Loucy (cell line): ENCODE data around the gene MAT2B.

Experiments
- CTCF ChIP-seq: fragments of 200-600 bp; sonication (generic); conservative IDR thresholded peaks from 2 replicates; pipeline ENCODE4 v1.5.1; 2014; ENCODE audit warnings: mild to moderate bottlenecking, antibody characterized with exemption, low read length
- EZH2phosphoT487 ChIP-seq: fragments of 200-600 bp; IDR thresholded peaks from 2 replicates; pipeline ENCODE4 v1.6.1; 2018; ENCODE audit warnings: antibody characterized with exemption, mild to moderate bottlenecking, moderate library complexity, borderline replicate concordance

GRCh38 chr5:163456840-163457239 is 48.6 kb upstream of the MAT2B start:
- no peak for TF ChIP-seq CTCF
- no peak for TF ChIP-seq EZH2phosphoT487
